Lower leg skin (tissue), 4 donors: ENCODE results near the gene SBNO2. TPM values are rescaled to one million over a fixed set of nuclear protein-coding genes. Genes with fewer than 3 reads are reported as not detected.

Source experiments
- DNase-seq, 2 donors: peaks; one replicate each; pipeline ENCODE4 v3.0.0-alpha.2; 2019; ENCODE audit warnings: low spot score in 2 of 2
- H3K4me3 ChIP-seq: fragments of 200-600 bp; sonication (generic); 2 replicates; pipeline ENCODE4 v1.5.1; 2017; ENCODE audit warnings: mild to moderate bottlenecking, low read depth; ENCODE audit not compliant: poor library complexity, severe bottlenecking
- CTCF ChIP-seq, 3 donors: fragments of 450-650 bp; IDR thresholded peaks; one replicate each; pipeline ENCODE4 v1.5.1; 2016; ENCODE audit warnings: antibody characterized with exemption in 3 of 3, mild to moderate bottlenecking in 3 of 3, moderate library complexity in 2 of 3
- POLR2A ChIP-seq, 2 donors: fragments of 450-650 bp; IDR thresholded peaks; one replicate each; pipeline ENCODE4 v1.6.1; 2016 to 2017; ENCODE audit warnings: antibody characterized with exemption in 2 of 2, mild to moderate bottlenecking in 1 of 2, moderate library complexity in 1 of 2
- WGBS, 2 donors: methylation state at CpG; one replicate each; pipeline ENCODE4 v1.1.5; 2018; 5-methylcytosine and 5-hydroxymethylcytosine counted together
- intact Hi-C: fragments of 100-400 bp; cut with DNase I; formaldehyde crosslinking; loops from one replicate; pipeline ENCODE4 v1.15.0; 2023; ENCODE audit warnings: low total_unique reads
- total RNA-seq, 4 donors: library from RNA; depleted of rRNA; stranded (reverse); fragments of >200 nt; gene quantifications; one replicate each; pipeline ENCODE4 v1.1.0, GENCODE V29; 2016

The SBNO2 gene
- total RNA-seq, 4 donors from 2014 or later: 54.8 to 68.6 (median 60.3) TPM

- TF ChIP-seq POLR2A (IDR thresholded peaks at IDR 0.05) (no peak), CTCF (IDR thresholded peaks at IDR 0.05) (no peak)
- 78 to 81% methylated on average over 29 to 37 of the region's 71 CpGs for WGBS, 2 donors
- H3K4me3 ChIP-seq: no peak overlapping the region
- DNase-seq: no peak
- intact Hi-C loops: loop anchor here (10.0 kb wide), 1 partner anchor 72 kb away; no protein-coding TSS in a partner anchor
These were observed 61.6 kb downstream of the SBNO2 start for GRCh38 chr19:1112268-1113029.

GRCh38 chr19:1111641-1112267 lies 62.3 kb downstream of the SBNO2 start:
- intact Hi-C loops: loop anchor here (10.0 kb wide), 1 partner anchor 73 kb away; no protein-coding TSS in a partner anchor
- no peak overlapping the region for H3K4me3 ChIP-seq
- WGBS, 2 donors: 58 to 59% methylated on average over 9 to 18 of the region's 18 CpGs
- DNase-seq: no peak
- TF ChIP-seq POLR2A (IDR thresholded peaks at IDR 0.05): no peak
- no peak for TF ChIP-seq CTCF (IDR thresholded peaks at IDR 0.05)

GRCh38 chr19:1110809-1111640 lies 63.0 kb downstream of the SBNO2 start:
- no peak for TF ChIP-seq CTCF (IDR thresholded peaks at IDR 0.05)
- no peak for TF ChIP-seq POLR2A (IDR thresholded peaks at IDR 0.05)
- intact Hi-C loops: loop anchor here (10.0 kb wide), 1 partner anchor 74 kb away; no protein-coding TSS in a partner anchor
- H3K4me3 ChIP-seq: no peak overlapping the region
- no peak for DNase-seq
- 70 to 85% methylated on average over 15 of the region's 18 CpGs for WGBS, 2 donors

- no peak for DNase-seq
- 91 to 94% methylated on average over 41 to 48 of the region's 54 CpGs for WGBS, 2 donors
- H3K4me3 ChIP-seq: no peak overlapping the region
- TF ChIP-seq CTCF (IDR thresholded peaks at IDR 0.05) (no peak), POLR2A (IDR thresholded peaks at IDR 0.05) (no peak)
- intact Hi-C loops: loop anchor here (10.0 kb wide), 1 partner anchor 75 kb away; no protein-coding TSS in a partner anchor
These were observed 64.1 kb downstream of the SBNO2 start for GRCh38 chr19:1109697-1110671.
